HG03095 (cell line): Measurements from ENCODE around the gene AKT2.

ENCODE experiments used
- ATAC-seq: cut with Tn5 transposase; IDR thresholded peaks from one replicate; pipeline ENCODE4 v1.9.1; 2021; ENCODE audit warnings: moderate library complexity; ENCODE audit not compliant: unreplicated experiment

Gene AKT2

DNA sequence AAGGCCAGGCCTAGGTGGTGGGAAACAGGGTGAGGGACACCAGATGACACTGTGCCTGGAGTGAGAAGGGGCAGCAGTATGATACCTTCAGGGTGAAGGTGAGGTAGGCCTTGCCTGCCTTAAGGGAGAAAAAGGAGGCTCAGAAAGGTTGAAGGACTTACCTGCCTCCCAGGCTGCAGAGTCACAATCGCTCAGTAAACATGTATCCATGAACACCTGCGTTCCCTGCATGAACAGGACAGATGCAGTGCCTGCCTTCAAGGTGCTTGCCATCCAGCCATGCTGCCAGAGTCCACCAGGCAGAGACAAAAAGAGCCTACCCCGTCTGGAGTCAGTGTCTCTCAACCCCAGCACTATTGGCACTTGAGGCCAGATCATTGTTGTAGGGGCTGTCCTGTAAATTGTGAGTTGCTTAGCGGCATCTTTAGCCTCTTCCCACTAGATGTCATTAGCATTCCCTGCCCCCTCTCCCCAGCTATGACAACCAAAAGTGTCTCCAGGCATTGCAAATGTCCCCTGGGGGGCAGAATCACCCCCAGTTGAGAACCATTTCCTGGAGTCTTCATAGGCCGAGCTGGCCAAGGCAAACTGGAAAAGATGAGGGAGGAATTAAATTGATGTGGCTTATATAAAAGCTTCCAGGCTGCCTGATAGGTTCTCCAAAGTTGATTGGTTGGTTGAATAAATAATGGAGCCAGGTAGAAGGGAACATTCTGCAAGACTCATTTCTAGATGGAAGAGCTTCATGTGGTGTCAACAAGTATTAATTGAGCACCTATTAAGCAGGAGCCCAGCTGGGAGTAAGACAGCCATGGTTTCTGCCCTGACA is 92.2 kb downstream of the AKT2 start:
- no peak for ATAC-seq

DNA sequence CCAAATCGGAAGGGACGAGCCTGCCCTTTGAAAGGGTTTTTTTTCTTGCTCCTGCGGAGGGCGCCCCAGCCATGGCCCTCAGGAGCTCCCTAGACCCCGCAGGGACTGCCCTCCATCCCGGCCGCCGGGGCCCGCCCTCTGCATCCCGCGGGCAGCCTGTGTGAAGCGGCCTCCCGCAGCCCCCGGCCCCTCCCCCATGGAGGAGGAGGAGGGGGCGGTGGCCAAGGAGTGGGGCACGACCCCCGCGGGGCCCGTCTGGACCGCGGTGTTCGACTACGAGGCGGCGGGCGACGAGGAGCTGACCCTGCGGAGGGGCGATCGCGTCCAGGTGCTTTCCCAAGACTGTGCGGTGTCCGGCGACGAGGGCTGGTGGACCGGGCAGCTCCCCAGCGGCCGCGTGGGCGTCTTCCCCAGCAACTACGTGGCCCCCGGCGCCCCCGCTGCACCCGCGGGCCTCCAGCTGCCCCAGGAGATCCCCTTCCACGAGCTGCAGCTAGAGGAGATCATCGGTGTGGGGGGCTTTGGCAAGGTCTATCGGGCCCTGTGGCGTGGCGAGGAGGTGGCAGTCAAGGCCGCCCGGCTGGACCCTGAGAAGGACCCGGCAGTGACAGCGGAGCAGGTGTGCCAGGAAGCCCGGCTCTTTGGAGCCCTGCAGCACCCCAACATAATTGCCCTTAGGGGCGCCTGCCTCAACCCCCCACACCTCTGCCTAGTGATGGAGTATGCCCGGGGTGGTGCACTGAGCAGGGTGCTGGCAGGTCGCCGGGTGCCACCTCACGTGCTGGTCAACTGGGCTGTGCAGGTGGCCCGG is 93.1 kb downstream of the AKT2 start:
- ATAC-seq: peak; percentile 4

DNA sequence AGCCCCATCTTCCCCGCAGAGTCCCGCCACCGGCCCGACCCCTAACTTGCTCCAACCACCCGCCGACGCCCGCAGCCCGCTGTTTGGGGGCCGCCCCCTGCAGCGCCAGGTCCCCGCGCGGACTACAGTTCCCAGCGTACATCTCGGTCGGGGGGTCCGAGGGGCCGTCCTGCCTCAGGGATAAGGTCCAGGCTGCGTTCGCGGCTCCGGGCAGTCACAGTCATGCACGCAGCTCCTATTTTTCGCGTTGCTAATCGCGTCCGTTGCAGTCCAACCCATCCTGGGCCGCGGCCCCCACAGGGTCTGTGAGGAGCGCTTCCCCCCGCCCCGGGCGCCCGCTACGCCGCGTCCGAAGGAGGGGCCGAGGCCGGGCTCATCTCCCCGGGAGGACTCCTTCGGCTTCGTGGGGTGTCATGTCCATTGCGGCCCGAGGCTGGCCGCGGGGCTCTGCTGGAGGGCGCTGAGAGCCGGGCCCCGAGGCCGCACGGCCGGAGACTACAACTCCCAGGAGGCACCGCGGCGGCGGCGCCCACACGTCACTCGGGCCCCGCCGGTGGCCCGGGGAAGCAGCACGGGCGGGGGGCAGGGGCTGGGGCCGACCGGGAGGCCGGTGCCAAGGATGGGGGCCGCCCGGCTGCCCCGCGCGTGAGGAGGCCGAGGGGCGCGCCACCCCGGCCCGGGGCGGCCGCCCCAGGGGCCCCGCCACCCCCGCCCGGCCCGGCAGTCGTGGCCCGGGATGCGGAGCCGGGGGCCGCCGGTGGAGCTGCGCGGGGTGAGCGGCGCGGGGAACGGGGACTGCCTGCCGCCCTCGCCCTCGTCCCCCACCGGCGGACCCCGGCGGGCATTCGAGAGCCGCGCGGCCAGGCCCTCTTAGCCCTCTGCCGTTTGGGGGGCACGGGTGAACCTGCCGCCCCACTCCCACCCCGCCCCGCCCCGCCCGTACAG is 94.0 kb downstream of the AKT2 start, which contains the start of gene MAP3K10:
TSS of gene MAP3K10 (plus strand) at position 536 of the 945 bp plus-strand sequence. CDS start 606 bp downstream, outside the sequence.
- ATAC-seq: peak; percentile 68

DNA sequence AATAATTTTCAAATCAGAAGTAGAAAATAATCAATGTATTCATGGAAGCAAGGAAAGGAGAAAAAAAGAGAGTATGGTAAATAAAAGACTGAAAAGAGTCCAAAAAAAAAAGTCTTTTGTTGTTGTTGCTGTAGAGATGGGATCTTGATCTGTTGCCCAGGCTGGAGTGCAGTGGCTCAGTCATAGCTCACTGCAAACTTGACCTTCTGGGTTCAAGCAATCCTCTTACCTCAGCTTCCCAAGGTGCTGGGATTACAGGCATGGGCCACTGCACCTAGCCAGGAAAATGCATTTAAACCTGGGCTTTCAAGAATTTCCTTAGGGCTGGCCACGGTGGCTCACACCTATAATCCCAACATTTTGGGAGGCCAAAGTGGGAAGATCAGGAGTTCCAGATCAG is 100.9 kb downstream of the AKT2 start:
- no peak for ATAC-seq
